GM23338 (cell line): Measurements from ENCODE around the gene RAD21L1. TPM values are rescaled to one million over a fixed set of nuclear protein-coding genes. Genes with fewer than 3 reads are reported as not detected.
A peak's percentile ranks its signal among the peaks of the same experiment; 100 is the strongest.

Source experiments
- ATAC-seq: fragments of 200-7000 bp; cut with Tn5 transposase; 3 replicates; pipeline ENCODE4 v1.9.1; 2020
- DNase-seq: peaks from one replicate; pipeline ENCODE4 v3.0.0-alpha.2; 2015; ENCODE audit warnings: low spot score
- H2AFZ ChIP-seq: fragments of 200-600 bp; sonication (generic); 2 replicates; pipeline ENCODE4 v1.8.0; 2016; ENCODE audit warnings: antibody characterized with exemption, mild to moderate bottlenecking, moderate library complexity
- H3F3A ChIP-seq: fragments of 200-600 bp; sonication (generic); replicated peaks from 2 replicates; pipeline ENCODE4 v1.8.0; 2017; ENCODE audit warnings: antibody characterized with exemption, mixed run types, low read depth
- H3K27ac ChIP-seq: fragments of 200-600 bp; sonication (generic); 2 replicates; pipeline ENCODE4 v1.6.1; 2016; ENCODE audit warnings: low read depth
- H3K27me3 ChIP-seq: fragments of 200-600 bp; sonication (generic); 2 replicates; pipeline ENCODE4 v1.8.0; 2016; ENCODE audit warnings: mild to moderate bottlenecking, mixed run types, moderate library complexity; ENCODE audit not compliant: insufficient read depth
- H3K36me3 ChIP-seq: fragments of 200-600 bp; sonication (generic); 2 replicates; pipeline ENCODE4 v1.8.0; 2016; ENCODE audit warnings: mild to moderate bottlenecking; ENCODE audit not compliant: insufficient read depth
- H3K4me1 ChIP-seq: fragments of 200-600 bp; sonication (generic); 2 replicates; pipeline ENCODE4 v1.8.0; 2016; ENCODE audit warnings: mild to moderate bottlenecking, moderate library complexity; ENCODE audit not compliant: insufficient read depth
- H3K4me2 ChIP-seq: fragments of 200-600 bp; sonication (generic); 2 replicates; pipeline ENCODE4 v1.7.1; 2017; ENCODE audit warnings: mixed run types
- H3K4me3 ChIP-seq: fragments of 200-600 bp; sonication (generic); 2 replicates; pipeline ENCODE4 v1.6.1; 2016; ENCODE audit warnings: mixed run types
- H3K79me2 ChIP-seq: fragments of 200-600 bp; sonication (generic); replicated peaks from 2 replicates; pipeline ENCODE4 v1.8.0; 2017; ENCODE audit warnings: mild to moderate bottlenecking; ENCODE audit not compliant: insufficient read depth
- H3K9me2 ChIP-seq: fragments of 200-600 bp; sonication (generic); 2 replicates; pipeline ENCODE4 v1.8.0; 2017; ENCODE audit not compliant: insufficient read depth
- H4K20me1 ChIP-seq: fragments of 200-600 bp; sonication (generic); replicated peaks from 2 replicates; pipeline ENCODE4 v1.8.0; 2017; ENCODE audit warnings: mild to moderate bottlenecking; ENCODE audit not compliant: insufficient read depth
- H3K27ac Mint-ChIP-seq: 2 replicates; pipeline ENCODE4 v1.8.0; 2020; ENCODE audit warnings: inconsistent platforms, mild to moderate bottlenecking, moderate library complexity, mixed read lengths
- H3K27me3 Mint-ChIP-seq: 3 replicates; pipeline ENCODE4 v1.8.0; 2022; ENCODE audit warnings: low read depth, mild to moderate bottlenecking, moderate library complexity, mixed read lengths, inconsistent platforms; ENCODE audit not compliant: insufficient read depth, poor library complexity
- H3K36me3 Mint-ChIP-seq: 3 replicates; pipeline ENCODE4 v1.8.0; 2021; ENCODE audit warnings: low read depth, mild to moderate bottlenecking, inconsistent platforms, moderate library complexity, mixed read lengths
- H3K4me1 Mint-ChIP-seq: 3 replicates; pipeline ENCODE4 v1.8.0; 2020; ENCODE audit warnings: mild to moderate bottlenecking, inconsistent platforms, mixed read lengths
- H3K4me3 Mint-ChIP-seq: 3 replicates; pipeline ENCODE4 v1.8.0; 2021; ENCODE audit warnings: moderate library complexity, mild to moderate bottlenecking, inconsistent platforms, mixed read lengths
- H3K9me3 Mint-ChIP-seq: 3 replicates; pipeline ENCODE4 v1.8.0; 2020; ENCODE audit warnings: moderate library complexity, mild to moderate bottlenecking, inconsistent platforms, mixed read lengths
- CREB1 ChIP-seq: fragments of 250-450 bp; sonication (Bioruptor Pico); IDR thresholded peaks from 2 replicates; pipeline ENCODE4 v1.5.0; 2020; ENCODE audit warnings: low read depth, mild to moderate bottlenecking, moderate library complexity
- EZH2 ChIP-seq: fragments of 200-600 bp; sonication (generic); IDR thresholded peaks from one replicate; pipeline ENCODE4 v1.8.0; 2017; ENCODE audit warnings: antibody characterized with exemption, mild to moderate bottlenecking, low read depth; ENCODE audit not compliant: unreplicated experiment
- POLR2AphosphoS5 ChIP-seq: IDR thresholded peaks from 2 replicates; pipeline ENCODE4 v1.6.1; 2016; ENCODE audit warnings: antibody characterized with exemption, low read depth
- ZNF331 ChIP-seq: fragments of 250-450 bp; sonication (Bioruptor Pico); IDR thresholded peaks from 2 replicates; pipeline ENCODE4 v1.5.0; 2020; ENCODE audit warnings: low read depth, mild to moderate bottlenecking, moderate library complexity
- polyA plus RNA-seq: library from polyadenylated mRNA; unstranded; fragments of >200 nt; fragmentation: Nextera tagmentation; extraction: Ambion mirVana; gene quantifications from 2 replicates; pipeline ENCODE4 v1.2.1, GENCODE V29; 2016
- total RNA-seq: library from RNA; depleted of rRNA; stranded (reverse); fragments of >200 nt; shearing (Covaris generic); gene quantifications from 2 replicates; pipeline ENCODE4 v1.2.3, GENCODE V29; 2014
- TF ChIP-seq, protein P1 (sequence below): fragments of 250-450 bp; sonication (Bioruptor Pico); IDR thresholded peaks from 2 replicates; pipeline ENCODE4 v1.5.0; 2020; ENCODE audit warnings: mild to moderate bottlenecking, moderate library complexity
- TF ChIP-seq, protein P2 (sequence below): IDR thresholded peaks from one replicate; pipeline ENCODE4 v1.6.1; 2018; ENCODE audit warnings: antibody characterized with exemption; ENCODE audit not compliant: unreplicated experiment

Gene RAD21L1
- total and polyA plus RNA-seq, 2 experiments from 2014 or later: 0.10 to 0.95 TPM

DNA sequence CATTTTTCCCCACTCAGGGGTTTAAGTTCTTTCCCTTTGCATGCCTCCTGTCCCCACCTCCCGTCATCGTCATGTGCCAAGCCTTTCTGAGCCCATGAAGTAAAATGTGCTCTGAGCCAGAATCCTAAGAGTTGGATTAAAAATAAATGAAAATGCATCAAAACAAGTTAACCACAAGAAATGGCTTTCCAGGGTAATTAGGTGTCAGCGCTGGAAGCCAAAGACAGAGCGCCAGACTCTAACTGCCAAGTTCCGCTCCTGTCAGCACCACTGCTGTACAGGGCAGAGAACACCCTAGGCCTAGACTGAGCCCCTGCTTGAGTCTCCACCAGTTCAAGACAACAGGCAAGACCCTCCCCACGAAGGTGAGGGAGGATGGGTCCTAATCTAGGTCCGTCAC lies 28.0 kb upstream of the RAD21L1 start:
- no peak overlapping the region for H3K27ac Mint-ChIP-seq
- H3K27me3 Mint-ChIP-seq: peaks cover 1% of the 10 kb centered on the region
- no peak for DNase-seq
- H3K36me3 ChIP-seq: no peaks in the 10 kb centered on the region
- no peaks in the 10 kb centered on the region for H3K36me3 Mint-ChIP-seq
- no peaks in the 10 kb centered on the region for H4K20me1 ChIP-seq
- H2AFZ ChIP-seq: no peak overlapping the region
- no peak for ATAC-seq
- no peak overlapping the region for H3K27ac ChIP-seq
- H3K4me1 ChIP-seq: no peaks in the 10 kb centered on the region
- H3K27me3 ChIP-seq: no peaks in the 10 kb centered on the region
- no peak overlapping the region for H3K4me3 ChIP-seq
- no peak overlapping the region for H3K4me3 Mint-ChIP-seq
- no peak for TF ChIP-seq ZNF331 (CRISPR knock-in tag)
- TF ChIP-seq, protein P1, sequence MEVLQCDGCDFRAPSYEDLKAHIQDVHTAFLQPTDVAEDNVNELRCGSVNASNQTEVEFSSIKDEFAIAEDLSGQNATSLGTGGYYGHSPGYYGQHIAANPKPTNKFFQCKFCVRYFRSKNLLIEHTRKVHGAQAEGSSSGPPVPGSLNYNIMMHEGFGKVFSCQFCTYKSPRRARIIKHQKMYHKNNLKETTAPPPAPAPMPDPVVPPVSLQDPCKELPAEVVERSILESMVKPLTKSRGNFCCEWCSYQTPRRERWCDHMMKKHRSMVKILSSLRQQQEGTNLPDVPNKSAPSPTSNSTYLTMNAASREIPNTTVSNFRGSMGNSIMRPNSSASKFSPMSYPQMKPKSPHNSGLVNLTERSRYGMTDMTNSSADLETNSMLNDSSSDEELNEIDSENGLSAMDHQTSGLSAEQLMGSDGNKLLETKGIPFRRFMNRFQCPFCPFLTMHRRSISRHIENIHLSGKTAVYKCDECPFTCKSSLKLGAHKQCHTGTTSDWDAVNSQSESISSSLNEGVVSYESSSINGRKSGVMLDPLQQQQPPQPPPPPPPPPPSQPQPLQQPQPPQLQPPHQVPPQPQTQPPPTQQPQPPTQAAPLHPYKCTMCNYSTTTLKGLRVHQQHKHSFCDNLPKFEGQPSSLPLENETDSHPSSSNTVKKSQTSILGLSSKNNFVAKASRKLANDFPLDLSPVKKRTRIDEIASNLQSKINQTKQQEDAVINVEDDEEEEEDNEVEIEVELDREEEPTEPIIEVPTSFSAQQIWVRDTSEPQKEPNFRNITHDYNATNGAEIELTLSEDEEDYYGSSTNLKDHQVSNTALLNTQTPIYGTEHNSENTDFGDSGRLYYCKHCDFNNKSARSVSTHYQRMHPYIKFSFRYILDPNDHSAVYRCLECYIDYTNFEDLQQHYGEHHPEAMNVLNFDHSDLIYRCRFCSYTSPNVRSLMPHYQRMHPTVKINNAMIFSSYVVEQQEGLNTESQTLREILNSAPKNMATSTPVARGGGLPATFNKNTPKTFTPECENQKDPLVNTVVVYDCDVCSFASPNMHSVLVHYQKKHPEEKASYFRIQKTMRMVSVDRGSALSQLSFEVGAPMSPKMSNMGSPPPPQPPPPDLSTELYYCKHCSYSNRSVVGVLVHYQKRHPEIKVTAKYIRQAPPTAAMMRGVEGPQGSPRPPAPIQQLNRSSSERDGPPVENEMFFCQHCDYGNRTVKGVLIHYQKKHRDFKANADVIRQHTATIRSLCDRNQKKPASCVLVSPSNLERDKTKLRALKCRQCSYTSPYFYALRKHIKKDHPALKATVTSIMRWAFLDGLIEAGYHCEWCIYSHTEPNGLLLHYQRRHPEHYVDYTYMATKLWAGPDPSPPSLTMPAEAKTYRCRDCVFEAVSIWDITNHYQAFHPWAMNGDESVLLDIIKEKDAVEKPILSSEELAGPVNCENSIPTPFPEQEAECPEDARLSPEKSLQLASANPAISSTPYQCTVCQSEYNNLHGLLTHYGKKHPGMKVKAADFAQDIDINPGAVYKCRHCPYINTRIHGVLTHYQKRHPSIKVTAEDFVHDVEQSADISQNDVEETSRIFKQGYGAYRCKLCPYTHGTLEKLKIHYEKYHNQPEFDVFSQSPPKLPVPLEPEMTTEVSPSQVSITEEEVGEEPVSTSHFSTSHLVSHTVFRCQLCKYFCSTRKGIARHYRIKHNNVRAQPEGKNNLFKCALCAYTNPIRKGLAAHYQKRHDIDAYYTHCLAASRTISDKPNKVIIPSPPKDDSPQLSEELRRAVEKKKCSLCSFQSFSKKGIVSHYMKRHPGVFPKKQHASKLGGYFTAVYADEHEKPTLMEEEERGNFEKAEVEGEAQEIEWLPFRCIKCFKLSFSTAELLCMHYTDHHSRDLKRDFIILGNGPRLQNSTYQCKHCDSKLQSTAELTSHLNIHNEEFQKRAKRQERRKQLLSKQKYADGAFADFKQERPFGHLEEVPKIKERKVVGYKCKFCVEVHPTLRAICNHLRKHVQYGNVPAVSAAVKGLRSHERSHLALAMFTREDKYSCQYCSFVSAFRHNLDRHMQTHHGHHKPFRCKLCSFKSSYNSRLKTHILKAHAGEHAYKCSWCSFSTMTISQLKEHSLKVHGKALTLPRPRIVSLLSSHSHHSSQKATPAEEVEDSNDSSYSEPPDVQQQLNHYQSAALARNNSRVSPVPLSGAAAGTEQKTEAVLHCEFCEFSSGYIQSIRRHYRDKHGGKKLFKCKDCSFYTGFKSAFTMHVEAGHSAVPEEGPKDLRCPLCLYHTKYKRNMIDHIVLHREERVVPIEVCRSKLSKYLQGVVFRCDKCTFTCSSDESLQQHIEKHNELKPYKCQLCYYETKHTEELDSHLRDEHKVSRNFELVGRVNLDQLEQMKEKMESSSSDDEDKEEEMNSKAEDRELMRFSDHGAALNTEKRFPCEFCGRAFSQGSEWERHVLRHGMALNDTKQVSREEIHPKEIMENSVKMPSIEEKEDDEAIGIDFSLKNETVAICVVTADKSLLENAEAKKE (CRISPR knock-in tag): no peak
- TF ChIP-seq EZH2: no peak
- H3K4me2 ChIP-seq: no peak overlapping the region
- H3K9me2 ChIP-seq: no peaks in the 10 kb centered on the region
- H3K79me2 ChIP-seq: no peaks in the 10 kb centered on the region
- no peaks in the 10 kb centered on the region for H3K4me1 Mint-ChIP-seq
- no peaks in the 10 kb centered on the region for H3F3A ChIP-seq
- H3K9me3 Mint-ChIP-seq: no peaks in the 10 kb centered on the region

DNA sequence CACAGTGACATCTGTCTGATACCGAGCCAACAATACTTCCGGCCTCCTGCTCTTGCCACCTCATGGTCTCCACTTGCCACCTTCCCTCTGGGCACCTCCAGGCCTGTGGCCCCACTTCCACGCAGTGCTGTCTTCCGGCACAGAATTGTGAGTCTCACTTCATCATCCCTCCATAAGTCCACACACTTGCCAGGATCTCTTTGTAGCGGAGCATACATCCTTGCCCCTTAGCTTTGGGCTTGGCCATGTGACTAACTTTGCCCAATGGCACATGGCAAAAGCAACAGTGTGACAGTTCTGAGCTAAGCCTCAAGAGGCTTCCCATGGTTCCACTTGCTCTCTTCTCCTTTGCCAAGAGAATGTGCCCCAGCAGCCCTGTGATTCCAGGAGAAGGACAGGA lies 27.1 kb upstream of the RAD21L1 start:
- Histone ChIP-seq H2AFZ (0 out of 2 replicates have a peak overlapping the region, but pooled peaks have one; percentile 34), H3F3A (no peaks in the 10 kb centered on the region), H3K4me2 (no peak overlapping the region), H3K4me1 (no peaks in the 10 kb centered on the region), H3K79me2 (no peaks in the 10 kb centered on the region), H3K27ac (no peak overlapping the region), H3K4me3 (no peak overlapping the region), H4K20me1 (no peaks in the 10 kb centered on the region), H3K36me3 (no peaks in the 10 kb centered on the region), H3K27me3 (no peaks in the 10 kb centered on the region), H3K9me2 (no peaks in the 10 kb centered on the region)
- DNase-seq (no peak), ATAC-seq (no peak)
- no peak overlapping the region for H3K4me3 Mint-ChIP-seq
- H3K4me1 Mint-ChIP-seq: no peaks in the 10 kb centered on the region
- no peaks in the 10 kb centered on the region for H3K36me3 Mint-ChIP-seq
- H3K9me3 Mint-ChIP-seq: no peaks in the 10 kb centered on the region
- H3K27me3 Mint-ChIP-seq: peaks cover 1% of the 10 kb centered on the region
- H3K27ac Mint-ChIP-seq: no peak overlapping the region
- TF ChIP-seq CREB1 (CRISPR knock-in tag): no peak
- TF ChIP-seq POLR2AphosphoS5: no peak
- TF ChIP-seq, protein P2, sequence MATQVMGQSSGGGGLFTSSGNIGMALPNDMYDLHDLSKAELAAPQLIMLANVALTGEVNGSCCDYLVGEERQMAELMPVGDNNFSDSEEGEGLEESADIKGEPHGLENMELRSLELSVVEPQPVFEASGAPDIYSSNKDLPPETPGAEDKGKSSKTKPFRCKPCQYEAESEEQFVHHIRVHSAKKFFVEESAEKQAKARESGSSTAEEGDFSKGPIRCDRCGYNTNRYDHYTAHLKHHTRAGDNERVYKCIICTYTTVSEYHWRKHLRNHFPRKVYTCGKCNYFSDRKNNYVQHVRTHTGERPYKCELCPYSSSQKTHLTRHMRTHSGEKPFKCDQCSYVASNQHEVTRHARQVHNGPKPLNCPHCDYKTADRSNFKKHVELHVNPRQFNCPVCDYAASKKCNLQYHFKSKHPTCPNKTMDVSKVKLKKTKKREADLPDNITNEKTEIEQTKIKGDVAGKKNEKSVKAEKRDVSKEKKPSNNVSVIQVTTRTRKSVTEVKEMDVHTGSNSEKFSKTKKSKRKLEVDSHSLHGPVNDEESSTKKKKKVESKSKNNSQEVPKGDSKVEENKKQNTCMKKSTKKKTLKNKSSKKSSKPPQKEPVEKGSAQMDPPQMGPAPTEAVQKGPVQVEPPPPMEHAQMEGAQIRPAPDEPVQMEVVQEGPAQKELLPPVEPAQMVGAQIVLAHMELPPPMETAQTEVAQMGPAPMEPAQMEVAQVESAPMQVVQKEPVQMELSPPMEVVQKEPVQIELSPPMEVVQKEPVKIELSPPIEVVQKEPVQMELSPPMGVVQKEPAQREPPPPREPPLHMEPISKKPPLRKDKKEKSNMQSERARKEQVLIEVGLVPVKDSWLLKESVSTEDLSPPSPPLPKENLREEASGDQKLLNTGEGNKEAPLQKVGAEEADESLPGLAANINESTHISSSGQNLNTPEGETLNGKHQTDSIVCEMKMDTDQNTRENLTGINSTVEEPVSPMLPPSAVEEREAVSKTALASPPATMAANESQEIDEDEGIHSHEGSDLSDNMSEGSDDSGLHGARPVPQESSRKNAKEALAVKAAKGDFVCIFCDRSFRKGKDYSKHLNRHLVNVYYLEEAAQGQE: no peak
